ENCODE measurements around the gene ZNF804A.

GRCh38 chr2:184579226-184579625 lies 19.1 kb upstream of the ZNF804A start:
- TF ChIP-seq CTCF (IDR thresholded peaks at IDR 0.05; ENCODE audit: low read depth, low read length, poor library complexity, severe bottlenecking) (no peak), EZH2phosphoT487 (IDR thresholded peaks at IDR 0.05; ENCODE audit: borderline replicate concordance, low read length) (no peak)
